Stimulated activated CD8-positive, alpha-beta memory T cell treated with anti-CD3 and anti-CD28 coated beads, Interleukin-7, amount 100 ng/mL, for 24 hours (primary cell): Measurements from ENCODE around the gene JAGN1.
"Not testable (repeated sequence)": the region's sequence is repeated elsewhere in the genome, so short reads cannot be mapped to it uniquely, and the experiment has no call there.

ENCODE experiments used
- DNase-seq: peaks from one replicate; pipeline ENCODE4 v3.0.0-alpha.2; 2020; ENCODE audit warnings: low read depth

The JAGN1 gene

GRCh38 chr3:9918261-9919038 is 28.0 kb downstream of the JAGN1 start:
- no peak for DNase-seq

- no peak for DNase-seq
These were observed 37.7 kb downstream of the JAGN1 start for GRCh38 chr3:9928158-9928557.

- no peak for DNase-seq
These were observed 40.5 kb downstream of the JAGN1 start for GRCh38 chr3:9930804-9931418.

GRCh38 chr3:9932535-9932842 is 42.1 kb downstream of the JAGN1 start:
- DNase-seq: no peak

- peak; percentile 73 for DNase-seq
These were observed 42.6 kb downstream of the JAGN1 start for GRCh38 chr3:9932843-9933560.

GRCh38 chr3:9933561-9934234 is 43.3 kb downstream of the JAGN1 start, which contains the start of gene CRELD1:
Gene CRELD1 (plus strand): TSS chr3:9933834. CDS start chr3:9934439, 605 bp downstream.
- DNase-seq: peak; percentile 92

GRCh38 chr3:9934235-9934621 is 43.8 kb downstream of the JAGN1 start:
- DNase-seq: no peak

- DNase-seq: no peak
These were observed 44.6 kb downstream of the JAGN1 start for GRCh38 chr3:9934993-9935392.

- DNase-seq: no peak
These were observed 45.6 kb downstream of the JAGN1 start for GRCh38 chr3:9935966-9936510.

GRCh38 chr3:9937486-9938238 is 47.3 kb downstream of the JAGN1 start:
- DNase-seq: no peak

- DNase-seq: no peak
These were observed 48.6 kb downstream of the JAGN1 start for GRCh38 chr3:9938966-9939365.

GRCh38 chr3:9939906-9940305 is 49.5 kb downstream of the JAGN1 start:
- DNase-seq: not testable (repeated sequence)

- DNase-seq: no peak
These were observed 50.3 kb downstream of the JAGN1 start for GRCh38 chr3:9940746-9941145.

GRCh38 chr3:9942164-9942563 is 51.8 kb downstream of the JAGN1 start:
- no peak for DNase-seq

GRCh38 chr3:9942934-9943690 is 52.7 kb downstream of the JAGN1 start:
- DNase-seq: no peak
